Measurements from ENCODE around the gene ADAMTSL2.

Gene ADAMTSL2

GRCh38 chr9:133614678-133615077 is 80.2 kb downstream of the ADAMTSL2 start:
- TF ChIP-seq CTCF (IDR thresholded peaks at IDR 0.05; ENCODE audit: low read depth, low read length) = no peak
- in situ Hi-C loops (cut with HindIII; ENCODE audit: low sequenced_read_pairs) = no loop called here
- no peak for DNase-seq (ENCODE audit: low read depth, low spot score)
- H3K4me3 ChIP-seq (ENCODE audit: low read depth, low read length) = no peak overlapping the region

GRCh38 chr9:133615186-133615585 is 80.7 kb downstream of the ADAMTSL2 start:
- DNase-seq (ENCODE audit: low read depth, low spot score) = no peak
- no peak for TF ChIP-seq CTCF (IDR thresholded peaks at IDR 0.05; ENCODE audit: low read depth, low read length)
- H3K4me3 ChIP-seq (ENCODE audit: low read depth, low read length) = no peak overlapping the region
- in situ Hi-C loops (cut with HindIII; ENCODE audit: low sequenced_read_pairs) = no loop called here

GRCh38 chr9:133615606-133616188 is 81.2 kb downstream of the ADAMTSL2 start:
- no peak for DNase-seq (ENCODE audit: low read depth, low spot score)
- no peak overlapping the region for H3K4me3 ChIP-seq (ENCODE audit: low read depth, low read length)
- in situ Hi-C loops (cut with HindIII; ENCODE audit: low sequenced_read_pairs) = no loop called here
- TF ChIP-seq CTCF (IDR thresholded peaks at IDR 0.05; ENCODE audit: low read depth, low read length) = no peak

GRCh38 chr9:133616643-133617405 is 82.3 kb downstream of the ADAMTSL2 start:
- H3K4me3 ChIP-seq (ENCODE audit: low read depth, low read length) = no peak overlapping the region
- no peak for TF ChIP-seq CTCF (IDR thresholded peaks at IDR 0.05; ENCODE audit: low read depth, low read length)
- no peak for DNase-seq (ENCODE audit: low read depth, low spot score)
- in situ Hi-C loops (cut with HindIII; ENCODE audit: low sequenced_read_pairs) = no loop called here

- in situ Hi-C loops (cut with HindIII; ENCODE audit: low sequenced_read_pairs) = no loop called here
- no peak overlapping the region for H3K4me3 ChIP-seq (ENCODE audit: low read depth, low read length)
- DNase-seq (ENCODE audit: low read depth, low spot score) = no peak
Measured at GRCh38 chr9:133618726-133619125, 84.2 kb downstream of the ADAMTSL2 start.

GRCh38 chr9:133619791-133620190 is 85.3 kb downstream of the ADAMTSL2 start:
- no peak overlapping the region for H3K4me3 ChIP-seq (ENCODE audit: low read depth, low read length)
- in situ Hi-C loops (cut with HindIII; ENCODE audit: low sequenced_read_pairs) = no loop called here
- no peak for DNase-seq (ENCODE audit: low read depth, low spot score)
- no peak for TF ChIP-seq CTCF (IDR thresholded peaks at IDR 0.05; ENCODE audit: low read depth, low read length)

More at GRCh38 chr9:133618726-133619125, 84.2 kb downstream of the ADAMTSL2 start:
- TF ChIP-seq CTCF (IDR thresholded peaks at IDR 0.05; ENCODE audit: low read depth, low read length) = no peak

Measured in astrocyte of the spinal cord (primary cell).